Measurements from ENCODE around the gene FMN1.

The FMN1 gene

DNA sequence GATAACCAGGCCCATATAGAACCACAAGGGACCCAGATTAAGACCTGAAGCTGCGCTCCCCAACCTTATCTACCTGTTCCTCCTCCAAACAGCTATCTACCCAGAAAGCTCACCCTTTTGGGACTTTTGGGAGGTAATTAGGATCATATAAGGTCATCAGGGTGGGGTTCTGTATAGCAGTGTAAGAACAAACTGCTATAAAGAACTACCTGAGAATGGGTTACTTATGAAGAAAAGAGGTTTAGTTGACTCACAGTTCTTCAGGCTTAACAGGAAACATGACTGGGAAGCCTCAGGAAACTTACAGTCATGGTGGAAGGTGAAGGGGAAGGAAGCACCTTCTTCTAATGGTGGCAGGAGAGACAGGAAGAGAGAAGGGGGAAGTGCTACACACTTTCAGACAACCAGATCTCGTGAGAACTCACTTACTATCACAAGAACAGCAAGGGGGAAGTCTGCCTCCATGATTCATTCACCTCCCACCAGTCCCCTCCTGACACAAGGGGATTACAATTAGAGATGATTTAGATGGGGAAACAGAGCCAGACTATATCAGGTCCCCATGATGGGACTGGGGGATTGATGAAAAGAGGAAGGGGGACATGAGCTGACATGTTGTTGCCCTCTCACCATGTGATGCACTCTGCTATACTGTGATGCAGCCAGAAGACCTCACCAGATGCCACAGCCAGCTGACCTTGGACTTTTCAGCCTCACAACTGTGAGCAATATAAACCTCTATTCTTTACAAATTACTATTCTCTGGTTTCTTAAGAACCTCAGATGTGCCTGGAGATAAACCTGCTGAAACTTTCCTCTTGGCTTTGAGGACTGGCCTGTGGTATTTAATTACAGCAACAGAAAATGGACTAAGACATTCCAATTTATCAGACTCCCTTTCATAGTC is 15.3 kb upstream of the FMN1 start:
- H3K36me3 Mint-ChIP-seq: no peaks in the 10 kb centered on the region
- peak overlapping the region; percentile 73 for H3K27ac Mint-ChIP-seq

DNA sequence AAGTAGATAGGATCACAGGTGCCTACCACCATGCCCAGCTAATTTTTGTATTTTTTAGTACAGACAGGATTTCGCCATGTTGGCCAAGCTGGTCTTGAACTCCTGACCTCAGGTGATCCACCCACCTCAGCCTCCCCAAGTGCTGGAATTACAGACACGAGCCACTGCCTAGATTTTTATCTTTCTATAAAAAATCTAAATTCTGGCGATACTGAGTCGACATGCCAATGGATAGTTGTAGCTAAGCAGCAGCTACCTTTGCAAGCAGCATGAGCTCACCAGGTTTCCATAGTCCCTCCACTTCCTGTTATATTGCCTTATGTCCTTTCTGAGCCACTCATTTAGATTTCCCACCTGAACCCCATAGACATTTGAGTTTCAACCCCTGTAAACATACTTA is 13.1 kb upstream of the FMN1 start:
- Mint-ChIP-seq H3K4me3 (no peak overlapping the region), H3K4me1 (ENCODE audit: low read depth) (peaks cover 15% of the 10 kb centered on the region), H3K36me3 (no peaks in the 10 kb centered on the region), H3K27ac (no peak overlapping the region), H3K27me3 (no peaks in the 10 kb centered on the region), H3K9me3 (ENCODE audit: low read depth) (no peaks in the 10 kb centered on the region)

More for the DNA sequence above, 15.3 kb upstream of the FMN1 start:
- Mint-ChIP-seq H3K4me3 (no peak overlapping the region), H3K9me3 (ENCODE audit: low read depth) (no peaks in the 10 kb centered on the region), H3K4me1 (ENCODE audit: low read depth) (peaks cover 7% of the 10 kb centered on the region), H3K27me3 (no peaks in the 10 kb centered on the region)

GRCh38 chr15:33206366-33206765 is 11.9 kb upstream of the FMN1 start:
- H3K27me3 Mint-ChIP-seq: no peaks in the 10 kb centered on the region
- no peaks in the 10 kb centered on the region for H3K36me3 Mint-ChIP-seq
- H3K4me1 Mint-ChIP-seq (ENCODE audit: low read depth): peaks cover 27% of the 10 kb centered on the region
- no peaks in the 10 kb centered on the region for H3K9me3 Mint-ChIP-seq (ENCODE audit: low read depth)
- H3K4me3 Mint-ChIP-seq: no peak overlapping the region
- H3K27ac Mint-ChIP-seq: no peak overlapping the region

DNA sequence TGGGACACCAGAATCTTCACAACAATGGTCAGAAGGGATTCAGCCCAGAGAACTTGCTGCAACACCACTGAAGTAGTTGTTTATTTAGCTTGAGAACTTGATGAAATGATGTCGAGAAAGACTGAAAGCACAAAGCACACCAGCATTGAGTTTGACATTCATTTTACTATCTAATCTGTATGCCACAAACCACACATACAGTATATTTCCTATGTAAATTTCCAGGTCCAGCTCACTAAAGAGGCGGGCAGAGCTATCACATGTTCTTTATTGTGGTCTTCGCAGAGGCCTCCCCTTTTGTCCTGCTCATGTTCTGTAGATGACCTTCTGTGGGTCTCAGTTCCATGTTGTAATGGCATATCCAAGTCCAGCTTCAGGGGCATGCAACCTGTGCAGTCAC is 10.4 kb upstream of the FMN1 start:
- Mint-ChIP-seq H3K9me3 (ENCODE audit: low read depth) (no peaks in the 10 kb centered on the region), H3K36me3 (no peaks in the 10 kb centered on the region), H3K27me3 (no peaks in the 10 kb centered on the region), H3K27ac (no peak overlapping the region), H3K4me1 (ENCODE audit: low read depth) (peaks cover 35% of the 10 kb centered on the region), H3K4me3 (no peak overlapping the region)

DNA sequence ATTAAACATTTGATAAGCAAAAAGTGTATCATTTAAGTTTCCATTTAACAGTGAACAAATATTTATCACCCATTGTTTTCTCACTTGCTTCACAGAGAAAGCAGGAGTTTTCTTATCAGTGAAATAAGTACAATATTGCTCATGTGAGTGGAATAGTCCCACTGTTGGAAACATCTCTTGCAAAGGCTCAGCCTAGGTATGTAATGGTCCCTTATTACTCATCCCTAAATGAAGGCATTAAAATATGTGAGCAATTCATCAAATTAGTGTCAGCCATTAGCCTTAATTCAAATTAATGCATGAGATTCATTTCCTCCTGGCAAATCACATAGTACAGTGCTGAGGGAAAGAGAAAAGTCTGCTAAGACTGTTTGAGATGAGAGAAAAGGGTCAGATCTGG is 9.6 kb upstream of the FMN1 start:
- no peaks in the 10 kb centered on the region for H3K27me3 Mint-ChIP-seq
- H3K4me1 Mint-ChIP-seq (ENCODE audit: low read depth): peaks cover 30% of the 10 kb centered on the region
- H3K36me3 Mint-ChIP-seq: no peaks in the 10 kb centered on the region
- H3K4me3 Mint-ChIP-seq: no peak overlapping the region
- no peaks in the 10 kb centered on the region for H3K9me3 Mint-ChIP-seq (ENCODE audit: low read depth)
- H3K27ac Mint-ChIP-seq: no peak overlapping the region

DNA sequence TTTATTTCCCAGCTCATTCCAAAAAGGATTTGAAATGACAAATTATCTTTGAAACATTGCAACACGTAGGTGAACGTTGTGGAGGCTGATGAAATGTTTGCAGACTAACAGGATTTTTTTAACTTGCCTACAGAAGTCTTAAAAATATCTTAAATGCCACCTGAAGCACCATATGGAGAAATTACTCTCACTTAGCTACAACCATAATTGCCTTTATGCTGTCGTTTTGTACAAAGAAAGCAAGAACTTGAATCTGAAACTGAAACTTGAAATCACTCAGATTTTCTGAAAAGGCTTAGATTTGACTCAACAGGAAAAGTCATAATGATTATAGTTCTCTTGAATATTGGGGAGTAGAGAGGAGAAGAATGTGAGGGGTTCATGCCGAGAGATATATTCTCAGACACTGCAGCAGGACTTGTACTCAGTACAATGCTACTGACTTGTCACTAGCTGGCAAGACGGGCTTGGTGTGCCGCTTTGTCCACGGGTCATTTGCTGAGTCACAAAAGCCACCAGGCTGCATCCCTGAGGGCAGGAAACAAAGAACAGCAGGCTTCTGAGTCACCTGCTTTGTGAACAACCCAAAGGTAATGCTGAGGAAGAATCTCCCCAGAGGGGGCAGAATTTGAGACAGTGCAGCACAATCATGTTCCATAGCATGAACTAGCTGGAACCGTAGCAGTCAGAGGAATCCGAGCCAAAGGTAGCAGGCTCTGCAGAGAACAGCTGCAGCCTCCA is 7.1 kb upstream of the FMN1 start:
- Mint-ChIP-seq H3K4me1 (ENCODE audit: low read depth) (peaks cover 30% of the 10 kb centered on the region), H3K27me3 (no peaks in the 10 kb centered on the region), H3K27ac (peak overlapping the region; percentile 64), H3K9me3 (ENCODE audit: low read depth) (no peaks in the 10 kb centered on the region), H3K36me3 (no peaks in the 10 kb centered on the region), H3K4me3 (peak overlapping the region; percentile 33)

DNA sequence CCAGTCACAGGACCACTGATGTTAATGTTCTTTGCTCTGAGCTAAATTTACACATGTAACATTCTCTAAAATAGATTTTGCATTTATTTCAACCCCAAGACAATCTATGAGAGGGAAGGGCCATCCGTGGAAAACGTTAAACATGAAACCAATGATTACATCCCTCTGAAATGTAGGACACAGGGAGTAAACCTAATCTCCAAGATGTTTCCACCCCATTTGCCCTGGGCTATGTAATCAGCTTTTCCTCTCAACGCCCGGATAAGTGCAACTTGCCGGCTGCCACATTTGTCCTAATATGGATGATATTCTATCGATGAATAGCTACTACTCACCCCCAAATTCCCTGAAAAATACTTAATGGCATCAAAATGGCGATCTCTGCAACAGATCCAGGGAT is 6.4 kb upstream of the FMN1 start:
- Mint-ChIP-seq H3K27me3 (no peaks in the 10 kb centered on the region), H3K36me3 (no peaks in the 10 kb centered on the region), H3K4me1 (ENCODE audit: low read depth) (peaks cover 33% of the 10 kb centered on the region), H3K4me3 (peak overlapping the region; percentile 33), H3K9me3 (ENCODE audit: low read depth) (no peaks in the 10 kb centered on the region), H3K27ac (peak overlapping the region; percentile 17)

DNA sequence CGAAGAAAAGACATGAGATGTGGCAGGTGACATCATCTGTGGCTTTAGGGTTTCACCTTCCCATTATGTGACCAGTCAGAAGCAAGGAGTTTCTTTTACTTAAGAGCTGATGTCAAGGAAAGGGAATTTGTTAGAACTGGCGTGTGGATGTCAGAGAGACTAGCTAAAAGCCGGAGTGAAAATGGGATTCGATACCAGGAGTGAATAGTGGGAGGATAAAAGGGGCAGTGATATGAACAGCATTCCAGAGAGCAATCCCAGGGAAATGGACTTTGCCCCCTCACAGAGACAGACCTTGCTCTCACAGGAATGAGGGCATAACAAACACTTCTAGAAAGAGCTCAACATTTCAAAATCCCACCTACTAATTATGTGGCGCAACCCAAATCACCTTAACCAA is 5.9 kb upstream of the FMN1 start:
- Mint-ChIP-seq H3K4me3 (no peak overlapping the region), H3K36me3 (no peaks in the 10 kb centered on the region), H3K27ac (peak overlapping the region; percentile 17), H3K27me3 (no peaks in the 10 kb centered on the region), H3K9me3 (ENCODE audit: low read depth) (no peaks in the 10 kb centered on the region), H3K4me1 (ENCODE audit: low read depth) (peaks cover 34% of the 10 kb centered on the region)

GRCh38 chr15:33198541-33198940 is 4.0 kb upstream of the FMN1 start:
- peaks cover 38% of the 10 kb centered on the region for H3K4me1 Mint-ChIP-seq (ENCODE audit: low read depth)
- no peaks in the 10 kb centered on the region for H3K27me3 Mint-ChIP-seq
- no peak overlapping the region for H3K4me3 Mint-ChIP-seq
- H3K27ac Mint-ChIP-seq: no peak overlapping the region
- H3K36me3 Mint-ChIP-seq: no peaks in the 10 kb centered on the region
- H3K9me3 Mint-ChIP-seq (ENCODE audit: low read depth): no peaks in the 10 kb centered on the region

DNA sequence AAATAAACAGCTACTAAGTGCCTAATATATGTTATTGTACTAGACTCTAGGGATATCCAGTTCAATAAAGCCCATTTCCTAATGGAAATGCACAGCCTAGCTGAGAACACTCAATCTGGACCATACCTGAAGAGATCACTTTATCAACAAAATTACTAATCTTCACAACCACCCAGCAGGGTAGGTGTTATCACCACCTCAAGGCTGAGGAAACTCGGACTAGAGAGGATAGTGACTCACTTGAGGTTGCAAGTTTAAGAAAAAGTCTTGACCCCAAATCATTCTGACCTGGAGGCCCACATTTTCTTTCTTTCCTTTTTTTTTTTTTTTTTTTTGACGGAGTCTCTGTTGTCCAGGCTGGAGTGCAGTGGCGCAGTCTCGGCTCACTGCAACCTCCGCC is 3.1 kb upstream of the FMN1 start:
- H3K4me1 Mint-ChIP-seq (ENCODE audit: low read depth): peaks cover 35% of the 10 kb centered on the region
- no peak overlapping the region for H3K27ac Mint-ChIP-seq
- H3K4me3 Mint-ChIP-seq: no peak overlapping the region
- H3K27me3 Mint-ChIP-seq: no peaks in the 10 kb centered on the region
- no peaks in the 10 kb centered on the region for H3K9me3 Mint-ChIP-seq (ENCODE audit: low read depth)
- no peaks in the 10 kb centered on the region for H3K36me3 Mint-ChIP-seq

GRCh38 chr15:33194237-33194636 is 277 bp downstream of the FMN1 start:
- H3K4me3 Mint-ChIP-seq: peak overlapping the region; percentile 81
- no peaks in the 10 kb centered on the region for H3K36me3 Mint-ChIP-seq
- H3K27ac Mint-ChIP-seq: no peak overlapping the region
- no peaks in the 10 kb centered on the region for H3K27me3 Mint-ChIP-seq
- H3K4me1 Mint-ChIP-seq (ENCODE audit: low read depth): peaks cover 14% of the 10 kb centered on the region
- H3K9me3 Mint-ChIP-seq (ENCODE audit: low read depth): no peaks in the 10 kb centered on the region

GRCh38 chr15:33191591-33191990 is 2.9 kb downstream of the FMN1 start:
- no peaks in the 10 kb centered on the region for H3K27me3 Mint-ChIP-seq
- no peak overlapping the region for H3K27ac Mint-ChIP-seq
- peaks cover 2% of the 10 kb centered on the region for H3K36me3 Mint-ChIP-seq
- H3K4me1 Mint-ChIP-seq (ENCODE audit: low read depth): peaks cover 14% of the 10 kb centered on the region
- H3K4me3 Mint-ChIP-seq: no peak overlapping the region
- no peaks in the 10 kb centered on the region for H3K9me3 Mint-ChIP-seq (ENCODE audit: low read depth)

- H3K27ac Mint-ChIP-seq: no peak overlapping the region
- H3K4me1 Mint-ChIP-seq (ENCODE audit: low read depth): peaks cover 11% of the 10 kb centered on the region
- H3K9me3 Mint-ChIP-seq (ENCODE audit: low read depth): no peaks in the 10 kb centered on the region
- peaks cover 2% of the 10 kb centered on the region for H3K36me3 Mint-ChIP-seq
- H3K27me3 Mint-ChIP-seq: no peaks in the 10 kb centered on the region
- no peak overlapping the region for H3K4me3 Mint-ChIP-seq
Measured at GRCh38 chr15:33190539-33190938, 4.0 kb downstream of the FMN1 start.

- H3K4me3 Mint-ChIP-seq: no peak overlapping the region
- no peak overlapping the region for H3K27ac Mint-ChIP-seq
- peaks cover 2% of the 10 kb centered on the region for H3K36me3 Mint-ChIP-seq
- H3K27me3 Mint-ChIP-seq: no peaks in the 10 kb centered on the region
- H3K4me1 Mint-ChIP-seq (ENCODE audit: low read depth): no peaks in the 10 kb centered on the region
- no peaks in the 10 kb centered on the region for H3K9me3 Mint-ChIP-seq (ENCODE audit: low read depth)
Measured at GRCh38 chr15:33188641-33189257, 5.8 kb downstream of the FMN1 start.

DNA sequence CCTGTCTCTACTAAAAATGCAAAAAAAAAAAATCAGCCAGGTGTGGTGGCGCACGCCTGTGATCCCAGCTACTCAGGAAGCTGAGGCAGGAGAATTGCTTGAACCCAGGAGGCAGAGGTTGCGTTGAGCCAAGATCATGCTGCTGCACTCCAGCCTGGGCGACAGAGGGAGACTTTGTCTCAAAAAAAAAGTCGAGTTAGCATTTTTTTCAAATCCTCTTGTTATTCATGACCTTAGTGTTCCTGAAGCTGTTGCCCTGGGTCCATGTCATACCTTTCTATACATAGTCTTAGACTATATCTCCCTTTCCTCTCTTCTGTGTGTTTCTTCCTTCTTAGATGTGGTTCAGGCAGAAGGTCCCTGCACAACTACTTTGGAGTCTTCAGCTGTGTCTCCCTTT is 6.4 kb downstream of the FMN1 start:
- Mint-ChIP-seq H3K27me3 (no peaks in the 10 kb centered on the region), H3K4me1 (ENCODE audit: low read depth) (no peaks in the 10 kb centered on the region), H3K4me3 (no peak overlapping the region), H3K9me3 (ENCODE audit: low read depth) (no peaks in the 10 kb centered on the region), H3K36me3 (peaks cover 2% of the 10 kb centered on the region), H3K27ac (no peak overlapping the region)

Measured in activated naive CD8-positive, alpha-beta T cell (primary cell).